Thyroid gland (tissue), 4 donors: Measurements from ENCODE around the gene CILP2.

Source experiments
- CTCF ChIP-seq, 6 experiments: fragments of 200-600 bp in 3 of 6; fragments of 450-650 bp in 3 of 6; sonication (generic) in 3 of 6; IDR thresholded peaks; one replicate each; pipeline ENCODE4 v1.5.1; 2016 to 2019; ENCODE audit warnings: antibody characterized with exemption in 6 of 6, mild to moderate bottlenecking in 2 of 6, inconsistent platforms in 1 of 6, moderate library complexity in 1 of 6
- POLR2A ChIP-seq, 2 donors: fragments of 450-650 bp; IDR thresholded peaks; one replicate each; pipeline ENCODE4 v1.6.1; 2017; ENCODE audit warnings: antibody characterized with exemption in 2 of 2, mild to moderate bottlenecking in 2 of 2, moderate library complexity in 1 of 2

- TF ChIP-seq POLR2A (IDR thresholded peaks at IDR 0.05) (no peak), CTCF (IDR thresholded peaks at IDR 0.05) (no peak)
These were observed 46.6 kb upstream of the CILP2 start for GRCh38 chr19:19491321-19492025.
